HG03025 (cell line): ENCODE data around the gene GNG7.
"Not testable (repeated sequence)": the region's sequence is repeated elsewhere in the genome, so short reads cannot be mapped to it uniquely, and the experiment has no call there.

ENCODE experiments used
- ATAC-seq: cut with Tn5 transposase; IDR thresholded peaks from one replicate; pipeline ENCODE4 v1.9.1; 2021; ENCODE audit warnings: mild to moderate bottlenecking, moderate library complexity; ENCODE audit not compliant: unreplicated experiment, low FRiP score

Gene GNG7

GRCh38 chr19:2558543-2558942 is 144.0 kb downstream of the GNG7 start:
- no peak for ATAC-seq

GRCh38 chr19:2558131-2558530 is 144.4 kb downstream of the GNG7 start:
- ATAC-seq: not testable (repeated sequence)

- no peak for ATAC-seq
Measured at GRCh38 chr19:2557093-2557440, 145.4 kb downstream of the GNG7 start.

- ATAC-seq: no peak
Measured at GRCh38 chr19:2556221-2557092, 146.0 kb downstream of the GNG7 start.

- ATAC-seq: no peak
Measured at GRCh38 chr19:2555422-2556220, 146.9 kb downstream of the GNG7 start.

- no peak for ATAC-seq
Measured at GRCh38 chr19:2554856-2555255, 147.6 kb downstream of the GNG7 start.

GRCh38 chr19:2553510-2553909 is 149.0 kb downstream of the GNG7 start:
- ATAC-seq: no peak

GRCh38 chr19:2552859-2553258 is 149.6 kb downstream of the GNG7 start:
- ATAC-seq: peak; percentile 47

GRCh38 chr19:2551864-2552185 is 150.7 kb downstream of the GNG7 start:
- no peak for ATAC-seq

GRCh38 chr19:2551172-2551863 is 151.2 kb downstream of the GNG7 start:
- ATAC-seq: no peak

- ATAC-seq: no peak
Measured at GRCh38 chr19:2550431-2551171, 151.9 kb downstream of the GNG7 start.

GRCh38 chr19:2549701-2550191 is 152.7 kb downstream of the GNG7 start:
- ATAC-seq: no peak

- no peak for ATAC-seq
Measured at GRCh38 chr19:2548966-2549365, 153.5 kb downstream of the GNG7 start.

GRCh38 chr19:2547721-2548120 is 154.8 kb downstream of the GNG7 start:
- no peak for ATAC-seq

GRCh38 chr19:2547033-2547680 is 155.3 kb downstream of the GNG7 start:
- no peak for ATAC-seq

- no peak for ATAC-seq
Measured at GRCh38 chr19:2546128-2547032, 156.1 kb downstream of the GNG7 start.

GRCh38 chr19:2545416-2546127 is 156.9 kb downstream of the GNG7 start:
- ATAC-seq: not testable (repeated sequence)
